ENCODE results near the gene TBC1D20.

TBC1D20 gene

GRCh38 chr20:427849-428657, 34.3 kb downstream of the TBC1D20 start:
- H3K27ac ChIP-seq, result peak overlapping the region; percentile 3; the same call in 1 of the 2 replicates
- no peak for TF ChIP-seq CTCF (conservative IDR thresholded peaks at IDR 0.05)

- peak overlapping the region; percentile 3; the same call in 1 of the 2 replicates for H3K27ac ChIP-seq
- TF ChIP-seq CTCF (conservative IDR thresholded peaks at IDR 0.05), result no peak
Measured at GRCh38 chr20:427401-427800, 34.9 kb downstream of the TBC1D20 start.

GRCh38 chr20:426566-426965, 35.8 kb downstream of the TBC1D20 start:
- TF ChIP-seq CTCF (conservative IDR thresholded peaks at IDR 0.05), result no peak
- H3K27ac ChIP-seq, result no peak overlapping the region

GRCh38 chr20:421685-422250, 40.6 kb downstream of the TBC1D20 start:
- H3K27ac ChIP-seq, result peak overlapping the region; percentile 34; the same call in 1 of the 2 replicates
- no peak for TF ChIP-seq CTCF (conservative IDR thresholded peaks at IDR 0.05)

- H3K27ac ChIP-seq, result peak overlapping the region; percentile 34; the same call in 1 of the 2 replicates
- no peak for TF ChIP-seq CTCF (conservative IDR thresholded peaks at IDR 0.05)
Measured at GRCh38 chr20:420721-421574, 41.4 kb downstream of the TBC1D20 start.

GRCh38 chr20:420166-420620, 42.1 kb downstream of the TBC1D20 start:
- H3K27ac ChIP-seq, result no peak overlapping the region
- no peak for TF ChIP-seq CTCF (conservative IDR thresholded peaks at IDR 0.05)
